HG03095 (cell line): Measurements from ENCODE around the gene AGTPBP1.

ENCODE experiments used
- ATAC-seq: cut with Tn5 transposase; IDR thresholded peaks from one replicate; pipeline ENCODE4 v1.9.1; 2021; ENCODE audit warnings: moderate library complexity; ENCODE audit not compliant: unreplicated experiment

AGTPBP1 gene

DNA sequence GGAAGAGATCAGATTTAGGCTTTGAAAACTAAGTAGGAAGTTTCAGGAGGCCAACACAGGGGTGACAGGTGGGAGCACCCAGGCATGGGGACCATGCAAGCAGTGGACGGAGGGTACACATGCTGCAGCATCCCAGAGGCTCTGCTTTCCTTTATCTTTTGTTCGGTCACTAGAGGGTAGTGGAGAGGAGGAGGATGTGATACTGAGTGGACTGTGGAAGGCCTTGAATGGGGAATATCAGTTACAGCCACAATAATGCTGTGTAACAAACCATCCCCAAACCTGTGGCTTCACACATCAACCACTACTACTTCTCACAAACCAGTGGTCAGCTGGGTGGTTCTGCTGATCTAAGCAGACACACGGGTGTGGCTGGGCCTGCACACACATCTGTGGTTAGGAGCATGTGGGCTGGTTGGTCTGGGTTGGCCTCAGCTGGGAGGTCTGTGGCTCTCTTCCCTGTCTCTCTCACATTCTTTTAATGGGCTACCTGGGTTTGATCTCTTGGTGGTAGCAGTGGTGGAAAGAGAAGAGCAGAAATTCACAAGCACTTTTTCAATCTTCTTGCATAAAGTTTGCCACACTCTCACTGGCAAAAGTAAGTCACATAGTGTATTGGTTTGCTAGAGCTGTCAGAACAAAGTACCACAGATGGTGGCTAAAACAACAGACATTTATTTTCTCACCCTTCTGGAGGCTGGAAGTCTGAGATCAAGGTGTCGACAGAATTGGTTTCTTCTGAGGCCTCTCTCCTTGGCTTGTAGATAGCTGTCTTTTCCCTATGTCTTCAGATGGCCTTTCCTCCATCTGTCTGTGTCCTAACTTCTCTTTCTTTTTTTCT lies 238.7 kb downstream of the AGTPBP1 start:
- no peak for ATAC-seq

DNA sequence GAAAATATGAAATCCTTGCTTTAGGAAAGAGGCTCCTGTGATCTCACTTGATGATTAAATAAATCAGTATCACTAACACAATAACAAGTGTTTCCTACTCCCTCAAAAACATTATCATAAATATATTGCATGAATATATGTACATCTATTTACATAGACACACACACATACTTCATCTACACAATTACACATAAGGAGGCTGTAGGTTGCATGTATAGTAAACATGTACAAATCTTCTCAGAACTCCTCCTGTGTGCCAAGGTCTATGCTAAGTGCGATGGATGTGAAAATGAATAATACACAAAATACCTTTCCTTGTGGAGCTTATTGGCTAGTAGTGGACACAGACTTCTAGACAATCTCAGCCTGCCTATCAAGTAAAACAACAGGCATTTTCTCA lies 239.9 kb downstream of the AGTPBP1 start:
- ATAC-seq, result no peak

DNA sequence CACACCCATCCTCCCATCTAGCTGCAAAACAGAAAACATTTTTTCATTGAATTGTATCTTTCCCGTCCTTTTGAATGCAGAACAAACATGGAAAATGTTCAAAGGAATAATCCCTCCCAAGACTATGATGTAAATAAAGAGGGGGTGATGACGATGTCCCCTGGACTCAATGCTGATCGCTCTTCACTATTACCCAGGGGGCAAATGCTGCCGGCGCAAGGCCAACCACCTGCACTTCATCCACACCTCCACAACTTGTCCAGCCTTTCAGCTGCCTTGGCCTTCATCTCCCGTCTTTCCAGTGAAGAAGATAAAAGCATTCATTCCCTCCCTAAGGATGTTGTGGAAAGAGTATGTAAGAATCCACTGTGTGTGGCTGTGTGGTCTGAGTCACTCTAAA lies 240.3 kb downstream of the AGTPBP1 start:
- ATAC-seq, result no peak
